DMS53 (cell line): ENCODE results near the gene SPEF2.
"Not testable (repeated sequence)": the region's sequence is repeated elsewhere in the genome, so short reads cannot be mapped to it uniquely, and the experiment has no call there.

Experiments
- DNase-seq: peaks from one replicate; lab custom pipeline; 2025; lab: John Stamatoyannopoulos, UW

Gene SPEF2

GRCh38 chr5:35823347-35824098 lies 205.9 kb downstream of the SPEF2 start:
- no peak for DNase-seq

GRCh38 chr5:35826056-35826455 lies 208.4 kb downstream of the SPEF2 start:
- no peak for DNase-seq

- no peak for DNase-seq
These were observed 208.9 kb downstream of the SPEF2 start for GRCh38 chr5:35826554-35826953.

GRCh38 chr5:35828082-35828598 lies 210.5 kb downstream of the SPEF2 start:
- no peak for DNase-seq

- no peak for DNase-seq
These were observed 212.9 kb downstream of the SPEF2 start for GRCh38 chr5:35830587-35830986.

- no peak for DNase-seq
These were observed 215.1 kb downstream of the SPEF2 start for GRCh38 chr5:35832762-35833161.

- DNase-seq, result no peak
These were observed 215.6 kb downstream of the SPEF2 start for GRCh38 chr5:35833224-35833623.

GRCh38 chr5:35835796-35836742 lies 218.4 kb downstream of the SPEF2 start:
- DNase-seq, result no peak

GRCh38 chr5:35838370-35839042 lies 220.8 kb downstream of the SPEF2 start:
- no peak for DNase-seq

- DNase-seq, result no peak
These were observed 225.2 kb downstream of the SPEF2 start for GRCh38 chr5:35842856-35843255.

- peak; percentile 15 for DNase-seq
These were observed 227.8 kb downstream of the SPEF2 start for GRCh38 chr5:35845508-35845907.

- DNase-seq, result no peak
These were observed 229.8 kb downstream of the SPEF2 start for GRCh38 chr5:35847491-35847890.

- no peak for DNase-seq
These were observed 230.3 kb downstream of the SPEF2 start for GRCh38 chr5:35847961-35848360.

GRCh38 chr5:35849860-35850259 lies 232.2 kb downstream of the SPEF2 start:
- no peak for DNase-seq

- DNase-seq, result no peak
These were observed 233.5 kb downstream of the SPEF2 start for GRCh38 chr5:35850967-35851680.

GRCh38 chr5:35852084-35852734 lies 234.5 kb downstream of the SPEF2 start:
- DNase-seq, result no peak

- DNase-seq, result no peak
These were observed 235.1 kb downstream of the SPEF2 start for GRCh38 chr5:35852773-35853172.

GRCh38 chr5:35853631-35854030 lies 236.0 kb downstream of the SPEF2 start:
- DNase-seq, result no peak

GRCh38 chr5:35854248-35854647 lies 236.6 kb downstream of the SPEF2 start:
- DNase-seq, result no peak

GRCh38 chr5:35855187-35855586 lies 237.5 kb downstream of the SPEF2 start:
- no peak for DNase-seq

- not testable (repeated sequence) for DNase-seq
These were observed 238.6 kb downstream of the SPEF2 start for GRCh38 chr5:35856186-35856764.
